Measurements from ENCODE around the gene LIPJ.

Gene LIPJ

GRCh38 chr10:88542522-88542921 lies 44.0 kb upstream of the LIPJ start:
- TF ChIP-seq CEBPB (IDR thresholded peaks at IDR 0.05) (no peak), MAX (IDR thresholded peaks at IDR 0.05) (no peak), TEAD4 (IDR thresholded peaks at IDR 0.05) (no peak), USF1 (IDR thresholded peaks at IDR 0.05) (no peak), ZBTB7A (IDR thresholded peaks at IDR 0.05; ENCODE audit: low read depth) (no peak), EGR1 (IDR thresholded peaks at IDR 0.05) (no peak), EP300 (IDR thresholded peaks at IDR 0.05; ENCODE audit: borderline replicate concordance) (no peak)

- TF ChIP-seq CREB1 (IDR thresholded peaks at IDR 0.05; ENCODE audit: low read depth) (no peak), EP300 (IDR thresholded peaks at IDR 0.05; ENCODE audit: borderline replicate concordance) (no peak), USF1 (IDR thresholded peaks at IDR 0.05) (no peak), TAF1 (IDR thresholded peaks at IDR 0.05; ENCODE audit: low read depth) (no peak), YY1 (IDR thresholded peaks at IDR 0.05; ENCODE audit: low read depth) (no peak), TEAD4 (IDR thresholded peaks at IDR 0.05) (no peak), NFIC (IDR thresholded peaks at IDR 0.05) (no peak)
Measured at GRCh38 chr10:88544140-88544870, 42.3 kb upstream of the LIPJ start.

- TF ChIP-seq NFIC (IDR thresholded peaks at IDR 0.05) (no peak), USF1 (IDR thresholded peaks at IDR 0.05) (no peak), EP300 (IDR thresholded peaks at IDR 0.05; ENCODE audit: borderline replicate concordance) (no peak), REST (IDR thresholded peaks at IDR 0.05; ENCODE audit: low read depth) (no peak), YY1 (IDR thresholded peaks at IDR 0.05; ENCODE audit: low read depth) (no peak), FOXM1 (IDR thresholded peaks at IDR 0.05; ENCODE audit: borderline replicate concordance, low read depth) (no peak), ZBTB7A (IDR thresholded peaks at IDR 0.05; ENCODE audit: low read depth) (no peak), MAX (IDR thresholded peaks at IDR 0.05) (no peak), RAD21 (IDR thresholded peaks at IDR 0.05; ENCODE audit: low read depth) (no peak), TAF1 (IDR thresholded peaks at IDR 0.05; ENCODE audit: low read depth) (no peak), TEAD4 (IDR thresholded peaks at IDR 0.05) (no peak), EGR1 (IDR thresholded peaks at IDR 0.05) (no peak), CEBPB (IDR thresholded peaks at IDR 0.05) (no peak), CREB1 (IDR thresholded peaks at IDR 0.05; ENCODE audit: low read depth) (no peak), TCF12 (IDR thresholded peaks at IDR 0.05; ENCODE audit: low read depth) (no peak)
Measured at GRCh38 chr10:88545359-88545758, 41.2 kb upstream of the LIPJ start.

GRCh38 chr10:88546497-88546896 lies 40.1 kb upstream of the LIPJ start:
- TF ChIP-seq ZBTB7A (IDR thresholded peaks at IDR 0.05; ENCODE audit: low read depth) (no peak), TEAD4 (IDR thresholded peaks at IDR 0.05) (no peak), YY1 (IDR thresholded peaks at IDR 0.05; ENCODE audit: low read depth) (no peak), NFIC (IDR thresholded peaks at IDR 0.05) (no peak), TAF1 (IDR thresholded peaks at IDR 0.05; ENCODE audit: low read depth) (no peak), TCF12 (IDR thresholded peaks at IDR 0.05; ENCODE audit: low read depth) (no peak), USF1 (IDR thresholded peaks at IDR 0.05) (no peak), RAD21 (IDR thresholded peaks at IDR 0.05; ENCODE audit: low read depth) (no peak), EP300 (IDR thresholded peaks at IDR 0.05; ENCODE audit: borderline replicate concordance) (no peak), CEBPB (IDR thresholded peaks at IDR 0.05) (no peak), CREB1 (IDR thresholded peaks at IDR 0.05; ENCODE audit: low read depth) (no peak), FOXM1 (IDR thresholded peaks at IDR 0.05; ENCODE audit: borderline replicate concordance, low read depth) (no peak), MAX (IDR thresholded peaks at IDR 0.05) (no peak), EGR1 (IDR thresholded peaks at IDR 0.05) (no peak), REST (IDR thresholded peaks at IDR 0.05; ENCODE audit: low read depth) (no peak)

GRCh38 chr10:88551246-88551645 lies 35.3 kb upstream of the LIPJ start:
- TF ChIP-seq YY1 (IDR thresholded peaks at IDR 0.05; ENCODE audit: low read depth) (no peak), ZBTB7A (IDR thresholded peaks at IDR 0.05; ENCODE audit: low read depth) (no peak), NFIC (IDR thresholded peaks at IDR 0.05) (no peak), CEBPB (IDR thresholded peaks at IDR 0.05) (no peak), FOXM1 (IDR thresholded peaks at IDR 0.05; ENCODE audit: borderline replicate concordance, low read depth) (no peak), CREB1 (IDR thresholded peaks at IDR 0.05; ENCODE audit: low read depth) (no peak), TCF12 (IDR thresholded peaks at IDR 0.05; ENCODE audit: low read depth) (no peak), TEAD4 (IDR thresholded peaks at IDR 0.05) (no peak)

Measured in Ishikawa (cell line).